OCI-LY3 (cell line): Measurements from ENCODE around the gene SDSL.

Experiments used
- H2AFZ ChIP-seq: fragments of 200-600, 300-600 bp; shearing (Covaris generic); 2 replicates; pipeline ENCODE4 v1.6.0; 2014; ENCODE audit warnings: antibody characterized with exemption, low read depth, low read length
- H3K27ac ChIP-seq: fragments of 200-600, 300-600 bp; sonication (generic); 2 replicates; pipeline ENCODE4 v1.5.1; 2014; ENCODE audit warnings: mild to moderate bottlenecking, low read length, moderate library complexity, mixed read lengths
- H3K27me3 ChIP-seq: fragments of 200-600, 300-600 bp; sonication (generic); 2 replicates; pipeline ENCODE4 v1.6.1; 2014; ENCODE audit warnings: low read depth, low read length, mixed read lengths
- H3K36me3 ChIP-seq: fragments of 200-600, 300-600 bp; sonication (generic); replicated peaks from 2 replicates; pipeline ENCODE3; 2014; ENCODE audit warnings: low read depth, low read length, mixed read lengths
- H3K4me1 ChIP-seq: fragments of 300-600, 200-600 bp; sonication (generic); 2 replicates; pipeline ENCODE4 v1.6.1; 2014; ENCODE audit warnings: low read length, mixed read lengths
- H3K4me2 ChIP-seq: fragments of 200-600, 300-600 bp; sonication (generic); 2 replicates; pipeline ENCODE4 v1.6.1; 2014; ENCODE audit warnings: low read length, mixed read lengths
- H3K4me3 ChIP-seq: fragments of 300-600, 200-600 bp; sonication (generic); 2 replicates; pipeline ENCODE4 v1.5.1; 2014; ENCODE audit warnings: antibody characterized with exemption, mild to moderate bottlenecking, low read length, moderate library complexity
- H3K79me2 ChIP-seq: fragments of 300-600, 200-600 bp; shearing (Covaris generic); 2 replicates; pipeline ENCODE4 v1.6.1; 2014; ENCODE audit warnings: mild to moderate bottlenecking, low read length, mixed read lengths
- H3K9ac ChIP-seq: fragments of 300-600, 200-600 bp; shearing (Covaris generic); 2 replicates; pipeline ENCODE4 v1.6.0; 2014; ENCODE audit warnings: mild to moderate bottlenecking, low read length, moderate library complexity
- H3K9me3 ChIP-seq: fragments of 200-600, 300-600 bp; shearing (Covaris generic); 2 replicates; pipeline ENCODE4 v1.6.1; 2014; ENCODE audit warnings: low read length, mixed read lengths; ENCODE audit not compliant: insufficient read depth
- H4K20me1 ChIP-seq: fragments of 200-600, 300-600 bp; sonication (generic); 2 replicates; pipeline ENCODE4 v1.6.1; 2016; ENCODE audit warnings: low read length, mixed read lengths; ENCODE audit not compliant: insufficient read depth
- CTCF ChIP-seq: fragments of 200-600, 300-600 bp; sonication (generic); IDR thresholded peaks from 2 replicates; pipeline ENCODE4 v1.5.1; 2014; ENCODE audit warnings: antibody characterized with exemption, low read length, low read depth
- EZH2phosphoT487 ChIP-seq: fragments of 200-600 bp; shearing (Covaris generic); IDR thresholded peaks from 2 replicates; pipeline ENCODE4 v1.6.1; 2018; ENCODE audit warnings: antibody characterized with exemption, mixed run types, low read depth

SDSL gene

GRCh38 chr12:113385282-113385882 is 36.8 kb upstream of the SDSL start:
- H3K4me2 ChIP-seq = no peak overlapping the region
- no peaks in the 10 kb centered on the region for H3K79me2 ChIP-seq
- H3K4me3 ChIP-seq = no peak overlapping the region
- no peaks in the 10 kb centered on the region for H4K20me1 ChIP-seq
- no peak overlapping the region for H2AFZ ChIP-seq
- no peak overlapping the region for H3K27ac ChIP-seq
- no peaks in the 10 kb centered on the region for H3K27me3 ChIP-seq
- TF ChIP-seq CTCF = no peak
- no peak for TF ChIP-seq EZH2phosphoT487
- peaks cover 3% of the 10 kb centered on the region for H3K36me3 ChIP-seq
- no peaks in the 10 kb centered on the region for H3K4me1 ChIP-seq
- no peaks in the 10 kb centered on the region for H3K9me3 ChIP-seq
- H3K9ac ChIP-seq = no peak overlapping the region

- H3K79me2 ChIP-seq = no peaks in the 10 kb centered on the region
- H3K27ac ChIP-seq = no peak overlapping the region
- no peaks in the 10 kb centered on the region for H3K27me3 ChIP-seq
- H3K9me3 ChIP-seq = no peaks in the 10 kb centered on the region
- H4K20me1 ChIP-seq = no peaks in the 10 kb centered on the region
- H3K4me3 ChIP-seq = no peak overlapping the region
- no peaks in the 10 kb centered on the region for H3K4me1 ChIP-seq
- no peak for TF ChIP-seq EZH2phosphoT487
- TF ChIP-seq CTCF = no peak
- H3K36me3 ChIP-seq = peaks cover 3% of the 10 kb centered on the region
- no peak overlapping the region for H2AFZ ChIP-seq
- H3K4me2 ChIP-seq = no peak overlapping the region
- H3K9ac ChIP-seq = no peak overlapping the region
Measured at GRCh38 chr12:113386866-113387566, 35.2 kb upstream of the SDSL start.

- TF ChIP-seq EZH2phosphoT487 (no peak), CTCF (no peak)
- Histone ChIP-seq H3K4me1 (no peaks in the 10 kb centered on the region), H3K4me2 (no peak overlapping the region), H3K27ac (no peak overlapping the region), H3K4me3 (no peak overlapping the region), H3K36me3 (peaks cover 3% of the 10 kb centered on the region), H3K27me3 (no peaks in the 10 kb centered on the region), H4K20me1 (no peaks in the 10 kb centered on the region), H3K79me2 (no peaks in the 10 kb centered on the region), H3K9me3 (no peaks in the 10 kb centered on the region), H2AFZ (no peak overlapping the region), H3K9ac (no peak overlapping the region)
Measured at GRCh38 chr12:113387631-113388030, 34.5 kb upstream of the SDSL start.

GRCh38 chr12:113388351-113388750 is 33.8 kb upstream of the SDSL start:
- no peaks in the 10 kb centered on the region for H3K9me3 ChIP-seq
- no peak overlapping the region for H3K27ac ChIP-seq
- H3K9ac ChIP-seq = no peak overlapping the region
- H2AFZ ChIP-seq = no peak overlapping the region
- no peak overlapping the region for H3K4me2 ChIP-seq
- TF ChIP-seq EZH2phosphoT487 = no peak
- TF ChIP-seq CTCF = no peak
- H3K36me3 ChIP-seq = peaks cover 3% of the 10 kb centered on the region
- H3K79me2 ChIP-seq = no peaks in the 10 kb centered on the region
- H4K20me1 ChIP-seq = no peaks in the 10 kb centered on the region
- no peaks in the 10 kb centered on the region for H3K4me1 ChIP-seq
- no peaks in the 10 kb centered on the region for H3K27me3 ChIP-seq
- H3K4me3 ChIP-seq = no peak overlapping the region
